ENCODE results near the gene FAXDC2.

FAXDC2 gene

GRCh38 chr5:154778534-154778933 is 71.9 kb downstream of the FAXDC2 start:
- peaks cover 67% of the 10 kb centered on the region for H3K4me1 Mint-ChIP-seq
- ATAC-seq (no peak), DNase-seq (ENCODE audit: low spot score in 2 of 2) (no peak)
- H3K9me3 Mint-ChIP-seq, result no peaks in the 10 kb centered on the region
- H3K27ac Mint-ChIP-seq, result no peak overlapping the region
- peaks cover 34% of the 10 kb centered on the region for H3K36me3 Mint-ChIP-seq
- no peak overlapping the region for H3K4me3 Mint-ChIP-seq

- Mint-ChIP-seq H3K4me1 (peaks cover 59% of the 10 kb centered on the region), H3K4me3 (no peak overlapping the region), H3K27ac (no peak overlapping the region), H3K36me3 (peaks cover 39% of the 10 kb centered on the region), H3K9me3 (no peaks in the 10 kb centered on the region)
- ATAC-seq (peak; percentile 53), DNase-seq (ENCODE audit: low spot score in 2 of 2) (no peak)
These were observed 74.2 kb downstream of the FAXDC2 start for GRCh38 chr5:154776167-154776566.

- H3K4me1 Mint-ChIP-seq, result peaks cover 57% of the 10 kb centered on the region
- H3K36me3 Mint-ChIP-seq, result peaks cover 33% of the 10 kb centered on the region
- no peaks in the 10 kb centered on the region for H3K9me3 Mint-ChIP-seq
- ATAC-seq, result no peak
- peak overlapping the region; percentile 58 for H3K27ac Mint-ChIP-seq
- H3K4me3 Mint-ChIP-seq, result no peak overlapping the region
- no peak for DNase-seq (ENCODE audit: low spot score in 2 of 2)
These were observed 77.1 kb downstream of the FAXDC2 start for GRCh38 chr5:154773326-154773725.

GRCh38 chr5:154771383-154771901 is 79.0 kb downstream of the FAXDC2 start:
- peaks cover 73% of the 10 kb centered on the region for H3K4me1 Mint-ChIP-seq
- H3K9me3 Mint-ChIP-seq, result no peaks in the 10 kb centered on the region
- H3K36me3 Mint-ChIP-seq, result peaks cover 33% of the 10 kb centered on the region
- H3K27ac Mint-ChIP-seq, result peak overlapping the region; percentile 32
- H3K4me3 Mint-ChIP-seq, result no peak overlapping the region
- ATAC-seq (no peak), DNase-seq (ENCODE audit: low spot score in 2 of 2) (no peak)

GRCh38 chr5:154770111-154770510 is 80.3 kb downstream of the FAXDC2 start:
- Mint-ChIP-seq H3K9me3 (no peaks in the 10 kb centered on the region), H3K4me1 (peaks cover 82% of the 10 kb centered on the region), H3K36me3 (peaks cover 35% of the 10 kb centered on the region), H3K27ac (peak overlapping the region; percentile 87), H3K4me3 (no peak overlapping the region)
- DNase-seq (ENCODE audit: low spot score in 2 of 2) (no peak), ATAC-seq (no peak)
